Pancreas (tissue), 10 donors: ENCODE data around the gene FAM78B. TPM values are rescaled to one million over a fixed set of nuclear protein-coding genes. Genes with fewer than 3 reads are reported as not detected.

Source experiments
- ATAC-seq, 4 donors: fragments of 200-7000 bp; cut with Tn5 transposase; one replicate each; pipeline versions ENCODE4 v1.8.0 to v1.9.1; 2020; ENCODE audit warnings: mild to moderate bottlenecking in 4 of 4, moderate library complexity in 4 of 4
- DNase-seq, 6 donors: peaks; one replicate each; pipeline ENCODE4 v3.0.0-alpha.2; 2020
- FAIRE-seq: peaks from 2 replicates; lab custom pipeline; 2012; peaks lifted over from hg19 to GRCh38; lab: Jason Lieb, UNC
- H3K27ac ChIP-seq, 4 donors: fragments of 200-600 bp; sonication (generic); 1 replicate in 3 of 4; 2 replicates in 1 of 4; pipeline versions ENCODE4 v1.5.0 to v1.8.0; 2020
- H3K27me3 ChIP-seq, 4 donors: fragments of 200-600 bp; one replicate each; pipeline ENCODE4 v1.8.0; 2021
- H3K36me3 ChIP-seq, 3 donors: fragments of 200-600 bp; sonication (generic) in 1 of 3; one replicate each; pipeline versions ENCODE4 v1.5.0 to v1.8.0; 2020 to 2021
- H3K4me1 ChIP-seq, 3 donors: fragments of 200-600 bp; one replicate each; pipeline ENCODE4 v1.8.0; 2021
- H3K4me3 ChIP-seq, 4 donors: fragments of 200-600 bp; sonication (generic) in 2 of 4; one replicate each; pipeline versions ENCODE4 v1.5.0 to v1.8.0; 2020 to 2021
- H3K9me3 ChIP-seq, 4 donors: fragments of 200-600 bp; one replicate each; pipeline ENCODE4 v1.8.0; 2021
- WGBS, 2 donors: extraction: QIAGEN DNeasy Blood & Tissue Kit; methylation state at CpG; one replicate each; pipeline ENCODE4 v1.1.7; 2013; 5-methylcytosine and 5-hydroxymethylcytosine counted together
- intact Hi-C, 3 donors: fragments of 100-400 bp; cut with DNase I; formaldehyde crosslinking; loops; one replicate each; pipeline versions ENCODE4 v1.11.1 to v1.14.2; 2022
- polyA plus RNA-seq, 2 donors: library from polyadenylated mRNA; stranded (reverse); fragments of 200-250 nt; gene quantifications; one replicate each; pipeline ENCODE4 v1.2.3, GENCODE V29; 2013
- total RNA-seq, 6 donors: library from RNA; stranded (reverse); fragmentation: NEBNext Ultra II Directional in 4 of 6; extraction: Animal tissue kit (Norgen Biotek cat#: 25700) in 4 of 6; gene quantifications; one replicate each; pipeline versions ENCODE4 v1.2.1 to v1.2.4, GENCODE V29; 2021 to 2023
- TF ChIP-seq, protein P1 (sequence below), 4 donors: fragments of 200-600 bp; sonication (generic) in 3 of 4; IDR thresholded peaks; one replicate each; pipeline versions ENCODE4 v1.5.0 to v1.8.0; 2021; ENCODE audit warnings: antibody characterized with exemption in 4 of 4
- donor health status: healthy with polysubstance abuse.
- donor health status: DM: no; HTN: no; CAD: no; lungs with moderate emphysema.
- donor health status: DM: no; HTN: no; CAD: no.
- donor health status: control.
- donor health status: control.
- donor health status: Bipolar disorder and iron deficiency.
- donor health status: DM: yes; HTN: yes; CAD: no.
- donor health status: DM: no; HTN: no; CAD: no.
- donor health status: DM: no; HTN: no; CAD: no.
- donor health status: DM: yes; HTN: yes; CAD: no.

FAM78B gene
- total and polyA plus RNA-seq, 8 donors: 0.66 to 3.6 (median 1.4) TPM

DNA sequence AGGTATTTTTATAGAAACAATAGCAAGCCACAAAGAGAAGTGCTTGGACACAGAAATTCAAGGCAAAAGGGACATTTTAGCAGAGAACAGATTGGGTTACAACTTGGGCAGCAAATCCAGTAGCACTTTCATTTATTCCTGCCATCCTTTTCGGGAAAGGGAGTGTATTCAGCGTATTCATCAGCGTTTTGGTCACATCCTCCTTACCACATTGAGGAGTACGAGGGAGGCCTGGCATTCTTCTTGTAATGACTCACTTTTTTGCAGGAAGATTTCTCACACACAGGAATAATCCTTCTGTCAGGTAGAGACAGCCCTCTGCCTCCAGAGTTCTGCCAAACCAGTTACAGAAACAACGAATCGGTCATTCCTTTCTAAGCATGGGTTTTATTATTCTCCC lies 18.1 kb upstream of the FAM78B start:
- no peak for FAIRE-seq
- Histone ChIP-seq H3K4me1 (no peaks in the 10 kb centered on the region), H3K9me3 (no peaks in the 10 kb centered on the region), H3K36me3 (no peaks in the 10 kb centered on the region), H3K27me3 (no peaks in the 10 kb centered on the region), H3K27ac (no peak overlapping the region), H3K4me3 (no peak overlapping the region)
- intact Hi-C loops: no loop called here
- 59 to 63% methylated on average over 6 of the region's 6 CpGs for WGBS, 2 donors
- no peak for DNase-seq
- TF ChIP-seq, protein P1, sequence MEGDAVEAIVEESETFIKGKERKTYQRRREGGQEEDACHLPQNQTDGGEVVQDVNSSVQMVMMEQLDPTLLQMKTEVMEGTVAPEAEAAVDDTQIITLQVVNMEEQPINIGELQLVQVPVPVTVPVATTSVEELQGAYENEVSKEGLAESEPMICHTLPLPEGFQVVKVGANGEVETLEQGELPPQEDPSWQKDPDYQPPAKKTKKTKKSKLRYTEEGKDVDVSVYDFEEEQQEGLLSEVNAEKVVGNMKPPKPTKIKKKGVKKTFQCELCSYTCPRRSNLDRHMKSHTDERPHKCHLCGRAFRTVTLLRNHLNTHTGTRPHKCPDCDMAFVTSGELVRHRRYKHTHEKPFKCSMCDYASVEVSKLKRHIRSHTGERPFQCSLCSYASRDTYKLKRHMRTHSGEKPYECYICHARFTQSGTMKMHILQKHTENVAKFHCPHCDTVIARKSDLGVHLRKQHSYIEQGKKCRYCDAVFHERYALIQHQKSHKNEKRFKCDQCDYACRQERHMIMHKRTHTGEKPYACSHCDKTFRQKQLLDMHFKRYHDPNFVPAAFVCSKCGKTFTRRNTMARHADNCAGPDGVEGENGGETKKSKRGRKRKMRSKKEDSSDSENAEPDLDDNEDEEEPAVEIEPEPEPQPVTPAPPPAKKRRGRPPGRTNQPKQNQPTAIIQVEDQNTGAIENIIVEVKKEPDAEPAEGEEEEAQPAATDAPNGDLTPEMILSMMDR (IDR thresholded peaks at IDR 0.05): no peak
- ATAC-seq: no peak

DNA sequence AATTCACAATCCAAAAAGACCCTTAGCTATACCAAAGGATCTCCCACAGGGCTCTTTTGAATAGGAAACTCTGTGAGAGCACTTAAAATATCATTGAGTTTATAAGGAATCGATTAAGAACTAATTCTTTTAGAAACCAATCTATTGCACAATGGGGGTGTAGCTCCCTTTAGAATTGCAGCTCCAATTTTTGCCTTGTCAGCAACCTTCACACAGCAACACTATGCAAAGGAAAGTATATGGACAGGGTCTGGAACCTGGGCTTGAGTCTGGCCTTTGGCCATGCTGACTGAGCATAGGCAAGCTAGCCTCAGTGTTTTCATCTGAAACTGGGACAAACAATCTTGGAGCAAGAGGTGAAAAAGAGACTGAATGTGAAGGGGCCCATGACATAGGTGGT lies 17.2 kb upstream of the FAM78B start:
- no peaks in the 10 kb centered on the region for H3K4me1 ChIP-seq
- TF ChIP-seq, protein P1 (IDR thresholded peaks at IDR 0.05): no peak
- no peaks in the 10 kb centered on the region for H3K27me3 ChIP-seq
- no peak for FAIRE-seq
- H3K4me3 ChIP-seq: no peak overlapping the region
- H3K9me3 ChIP-seq: no peaks in the 10 kb centered on the region
- no peaks in the 10 kb centered on the region for H3K36me3 ChIP-seq
- intact Hi-C loops: no loop called here
- no peak for DNase-seq
- no peak overlapping the region for H3K27ac ChIP-seq
- no peak for ATAC-seq
- WGBS, 2 donors: 52 to 55% methylated on average over 1 of the region's 1 CpG

DNA sequence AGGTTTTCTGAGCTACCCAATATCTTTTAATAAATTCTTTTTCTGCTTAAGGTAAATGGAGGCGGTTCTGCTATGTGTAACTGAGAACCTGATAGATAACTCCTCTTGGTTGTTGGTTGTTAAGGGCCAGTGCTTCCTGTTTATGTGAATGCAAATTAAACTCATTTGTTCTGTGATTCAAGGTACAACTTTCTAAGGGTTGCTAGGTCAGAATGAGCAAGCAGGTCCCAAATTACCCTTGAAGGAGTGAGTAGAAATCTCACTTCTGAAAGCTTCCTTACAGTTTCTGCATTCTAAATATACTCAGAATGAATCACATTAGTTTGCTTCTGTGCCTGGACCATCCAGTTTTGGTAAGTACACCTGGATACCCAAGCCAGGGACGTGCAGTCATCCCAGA lies 15.5 kb upstream of the FAM78B start:
- FAIRE-seq: no peak
- H3K27me3 ChIP-seq: no peaks in the 10 kb centered on the region
- H3K4me1 ChIP-seq: no peaks in the 10 kb centered on the region
- 54 to 69% methylated on average over 2 of the region's 2 CpGs for WGBS, 2 donors
- intact Hi-C loops: no loop called here
- H3K36me3 ChIP-seq: no peaks in the 10 kb centered on the region
- H3K9me3 ChIP-seq: no peaks in the 10 kb centered on the region
- TF ChIP-seq, protein P1 (IDR thresholded peaks at IDR 0.05): no peak
- no peak for ATAC-seq
- no peak for DNase-seq
- no peak overlapping the region for H3K27ac ChIP-seq
- H3K4me3 ChIP-seq: no peak overlapping the region

DNA sequence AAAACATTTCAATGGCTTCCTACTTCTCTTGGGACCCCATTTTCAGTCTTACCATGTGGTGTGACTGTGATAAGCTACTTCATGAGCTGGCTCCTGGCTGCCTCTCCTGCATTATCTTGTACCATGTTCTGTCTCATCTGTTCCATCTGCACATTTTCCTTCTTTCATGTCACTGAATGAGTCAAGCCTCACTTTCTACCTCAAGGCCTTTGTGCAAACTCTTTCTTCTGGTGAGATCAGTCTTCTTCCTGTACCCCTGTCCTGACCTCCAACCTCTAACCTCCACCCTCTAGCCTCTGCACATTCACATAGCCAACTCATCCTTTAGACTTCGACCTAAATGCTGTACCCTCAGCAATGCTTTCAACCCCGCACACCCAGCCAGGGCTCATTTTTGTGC lies 9.6 kb upstream of the FAM78B start:
- Histone ChIP-seq H3K4me1 (no peaks in the 10 kb centered on the region), H3K9me3 (no peaks in the 10 kb centered on the region), H3K27me3 (no peaks in the 10 kb centered on the region), H3K4me3 (no peak overlapping the region), H3K27ac (no peak overlapping the region), H3K36me3 (no peaks in the 10 kb centered on the region)
- no peak for ATAC-seq
- no peak for FAIRE-seq
- intact Hi-C loops: no loop called here
- TF ChIP-seq, protein P1 (IDR thresholded peaks at IDR 0.05): no peak
- WGBS, 2 donors: 77 to 100% methylated on average over 2 of the region's 2 CpGs
- no peak for DNase-seq

DNA sequence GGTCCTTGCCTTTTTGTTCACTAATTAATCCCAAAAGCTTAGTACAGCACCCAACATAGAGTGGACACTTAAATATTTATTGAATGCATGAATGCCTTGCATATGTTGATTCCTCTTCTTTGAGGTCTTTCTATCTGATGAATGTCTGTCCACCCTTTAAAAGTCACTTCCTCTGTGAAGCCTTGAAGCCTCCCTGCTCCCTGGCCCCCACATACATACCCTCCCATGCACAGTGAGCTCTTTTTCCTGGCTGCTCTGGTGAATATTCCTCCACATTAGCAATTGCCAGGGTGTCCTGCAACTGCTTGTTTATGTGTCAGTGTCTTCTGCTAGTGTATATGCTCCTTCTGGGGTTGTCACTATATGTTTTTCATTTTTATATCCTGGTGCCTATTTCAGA lies 8.2 kb upstream of the FAM78B start:
- DNase-seq (no peak), FAIRE-seq (no peak), ATAC-seq (no peak)
- no peak overlapping the region for H3K27ac ChIP-seq
- no peaks in the 10 kb centered on the region for H3K4me1 ChIP-seq
- H3K9me3 ChIP-seq: no peaks in the 10 kb centered on the region
- TF ChIP-seq, protein P1 (IDR thresholded peaks at IDR 0.05): no peak
- H3K36me3 ChIP-seq: no peaks in the 10 kb centered on the region
- intact Hi-C loops: no loop called here
- H3K27me3 ChIP-seq: no peaks in the 10 kb centered on the region
- no peak overlapping the region for H3K4me3 ChIP-seq
